Heart left ventricle (tissue), 16 donors: Measurements from ENCODE around the gene IL25. TPM values are rescaled to one million over a fixed set of nuclear protein-coding genes. Genes with fewer than 3 reads are reported as not detected.

Source experiments
- ATAC-seq, 4 donors: fragments of 200-7000 bp; cut with Tn5 transposase; one replicate each; pipeline ENCODE4 v1.9.1; 2020 to 2022; ENCODE audit warnings: moderate library complexity in 4 of 4, mild to moderate bottlenecking in 3 of 4, moderate number of reproducible peaks in 1 of 4
- DNase-seq, 5 donors: peaks; one replicate each; pipeline ENCODE4 v3.0.0-alpha.2; 2020
- H3K27ac ChIP-seq, 12 donors: fragments of 200-600 bp; sonication (generic) in 4 of 12; one replicate each; pipeline versions ENCODE4 v1.5.0 to v1.8.0; 2016 to 2022; ENCODE audit warnings: mild to moderate bottlenecking in 2 of 12
- H3K27me3 ChIP-seq, 9 donors: fragments of 200-600 bp; sonication (generic) in 2 of 9; one replicate each; pipeline versions ENCODE4 v1.5.1 to v1.8.0; 2016 to 2022; ENCODE audit warnings: mild to moderate bottlenecking in 3 of 9
- H3K36me3 ChIP-seq, 9 donors: fragments of 200-600 bp; sonication (generic) in 2 of 9; one replicate each; pipeline versions ENCODE4 v1.5.0 to v1.8.0; 2018 to 2022; ENCODE audit warnings: mild to moderate bottlenecking in 2 of 9
- H3K4me1 ChIP-seq, 12 donors: fragments of 200-600 bp; sonication (generic) in 4 of 12; one replicate each; pipeline versions ENCODE4 v1.5.0 to v1.8.0; 2016 to 2022; ENCODE audit warnings: mild to moderate bottlenecking in 3 of 12
- H3K4me3 ChIP-seq, 12 donors: fragments of 200-600 bp; sonication (generic) in 4 of 12; one replicate each; pipeline versions ENCODE4 v1.5.0 to v1.8.0; 2017 to 2022; ENCODE audit warnings: mild to moderate bottlenecking in 9 of 12, moderate library complexity in 4 of 12
- H3K9me3 ChIP-seq, 12 donors: fragments of 200-600 bp; sonication (generic) in 4 of 12; one replicate each; pipeline versions ENCODE4 v1.5.0 to v1.8.0; 2016 to 2022; ENCODE audit warnings: mild to moderate bottlenecking in 1 of 12
- POLR2A ChIP-seq, 2 donors: fragments of 450-650 bp; IDR thresholded peaks; one replicate each; pipeline ENCODE4 v1.6.1; 2017; ENCODE audit warnings: antibody characterized with exemption in 2 of 2, mild to moderate bottlenecking in 2 of 2, moderate library complexity in 2 of 2
- WGBS, 4 donors: extraction: QIAGEN DNeasy Blood & Tissue Kit in 2 of 4; methylation state at CpG; one replicate each; pipeline versions ENCODE4 v1.1.5 to v1.1.7; 2013 to 2018; 5-methylcytosine and 5-hydroxymethylcytosine counted together
- intact Hi-C, 10 donors: fragments of 100-400 bp; cut with DNase I; formaldehyde crosslinking; loops; one replicate each; pipeline versions ENCODE4 v1.11.1 to v1.14.2; 2022
- polyA plus RNA-seq, 2 donors: library from polyadenylated mRNA; stranded (reverse); fragments of 200-250 nt; gene quantifications; one replicate each; pipeline ENCODE4 v1.2.3, GENCODE V29; 2013
- total RNA-seq, 9 donors: library from RNA; depleted of rRNA in 2 of 9; stranded (reverse); fragments of >200 nt in 2 of 9; fragmentation: NEBNext Ultra II Directional in 3 of 9; extraction: Animal tissue kit (Norgen Biotek cat#: 25700) in 3 of 9; gene quantifications; one replicate each; pipeline versions ENCODE4 v1.1.0 to v1.2.4, GENCODE V29; 2016 to 2023
- TF ChIP-seq, protein P1 (sequence below), 12 donors: fragments of 200-600 bp; sonication (generic) in 4 of 12; IDR thresholded peaks; one replicate each; pipeline versions ENCODE4 v1.5.0 to v1.8.0; 2018 to 2022; ENCODE audit warnings: antibody characterized with exemption in 12 of 12, mild to moderate bottlenecking in 5 of 12
- donor health status: ischemic (EF 13 %, LVEDD 7.1; RV severe dilation, severe dysfunction).
- donor health status: healthy with polysubstance abuse.
- donor health status: DM: no; HTN: yes; CAD: no.
- donor health status: DM: no; HTN: no; CAD: no.
- donor health status: ischemic (EF 25% LVEDD 6.9; RV normal size, moderate dysfunction).
- donor health status: ischemic (EF 25% LVEDD 5.7; RV mildly dilated, moderate dysfunction).
- donor health status: healthy.
- donor health status: DM: yes; HTN: yes; CAD: no.
- donor health status: ischemic (EF 35%, LVEDD 5.7; RV mildly dilated, moderate dysfunction).
- donor health status: nonischemic (EF 11% LVEDD 7.7; RV severe dilation, severe dysfunction).
- donor health status: DM: yes; HTN: yes; CAD: no.
- donor health status: PGD.
- donor health status: ischemic (EF 29% LVEDD 5.4; RV normal size, mild dysfunction).
- donor health status: nonischemic (EF 23%, LVEDD 6.1; RV moderate dilation, normal function).

The IL25 gene
- total and polyA plus RNA-seq, 11 donors, result 0.29 TPM; not detected in 10

GRCh38 chr14:23339506-23340268 is 32.9 kb upstream of the IL25 start:
- no peak for DNase-seq
- Histone ChIP-seq H3K9me3 (peaks cover 0 to 9% (median 0%) of the 10 kb centered on the region in 12 donors), H3K4me3 (no peak overlapping the region), H3K36me3 (no peaks in the 10 kb centered on the region), H3K27ac (no peak overlapping the region), H3K4me1 (no peaks in the 10 kb centered on the region), H3K27me3 (no peaks in the 10 kb centered on the region)
- intact Hi-C loops, result loop anchor here in 2 of 10 donors (5.0 kb wide), 1 partner anchor 33 kb away; the partner anchor contains the start of gene IL25 (in 2 of the 2)
- TF ChIP-seq POLR2A (IDR thresholded peaks at IDR 0.05), result no peak
- TF ChIP-seq, protein P1, sequence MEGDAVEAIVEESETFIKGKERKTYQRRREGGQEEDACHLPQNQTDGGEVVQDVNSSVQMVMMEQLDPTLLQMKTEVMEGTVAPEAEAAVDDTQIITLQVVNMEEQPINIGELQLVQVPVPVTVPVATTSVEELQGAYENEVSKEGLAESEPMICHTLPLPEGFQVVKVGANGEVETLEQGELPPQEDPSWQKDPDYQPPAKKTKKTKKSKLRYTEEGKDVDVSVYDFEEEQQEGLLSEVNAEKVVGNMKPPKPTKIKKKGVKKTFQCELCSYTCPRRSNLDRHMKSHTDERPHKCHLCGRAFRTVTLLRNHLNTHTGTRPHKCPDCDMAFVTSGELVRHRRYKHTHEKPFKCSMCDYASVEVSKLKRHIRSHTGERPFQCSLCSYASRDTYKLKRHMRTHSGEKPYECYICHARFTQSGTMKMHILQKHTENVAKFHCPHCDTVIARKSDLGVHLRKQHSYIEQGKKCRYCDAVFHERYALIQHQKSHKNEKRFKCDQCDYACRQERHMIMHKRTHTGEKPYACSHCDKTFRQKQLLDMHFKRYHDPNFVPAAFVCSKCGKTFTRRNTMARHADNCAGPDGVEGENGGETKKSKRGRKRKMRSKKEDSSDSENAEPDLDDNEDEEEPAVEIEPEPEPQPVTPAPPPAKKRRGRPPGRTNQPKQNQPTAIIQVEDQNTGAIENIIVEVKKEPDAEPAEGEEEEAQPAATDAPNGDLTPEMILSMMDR (IDR thresholded peaks at IDR 0.05), result no peak
- no peak for ATAC-seq
- 76 to 88% (median 82%) methylated on average over 1 of the region's 1 CpG for WGBS, 4 donors

- Histone ChIP-seq H3K4me1 (peaks cover 0 to 9% (median 0%) of the 10 kb centered on the region in 12 donors), H3K27ac (no peak overlapping the region), H3K27me3 (no peaks in the 10 kb centered on the region), H3K9me3 (peaks cover 0 to 7% (median 0%) of the 10 kb centered on the region in 12 donors), H3K36me3 (no peaks in the 10 kb centered on the region), H3K4me3 (no peak overlapping the region)
- no peak for DNase-seq
- WGBS, 4 donors, result 64 to 72% (median 66%) methylated on average over 3 of the region's 3 CpGs
- TF ChIP-seq POLR2A (IDR thresholded peaks at IDR 0.05), result no peak
- TF ChIP-seq, protein P1 (IDR thresholded peaks at IDR 0.05), result no peak
- intact Hi-C loops, result no loop called here
- no peak for ATAC-seq
Measured at GRCh38 chr14:23344481-23344880, 28.1 kb upstream of the IL25 start.

DNA sequence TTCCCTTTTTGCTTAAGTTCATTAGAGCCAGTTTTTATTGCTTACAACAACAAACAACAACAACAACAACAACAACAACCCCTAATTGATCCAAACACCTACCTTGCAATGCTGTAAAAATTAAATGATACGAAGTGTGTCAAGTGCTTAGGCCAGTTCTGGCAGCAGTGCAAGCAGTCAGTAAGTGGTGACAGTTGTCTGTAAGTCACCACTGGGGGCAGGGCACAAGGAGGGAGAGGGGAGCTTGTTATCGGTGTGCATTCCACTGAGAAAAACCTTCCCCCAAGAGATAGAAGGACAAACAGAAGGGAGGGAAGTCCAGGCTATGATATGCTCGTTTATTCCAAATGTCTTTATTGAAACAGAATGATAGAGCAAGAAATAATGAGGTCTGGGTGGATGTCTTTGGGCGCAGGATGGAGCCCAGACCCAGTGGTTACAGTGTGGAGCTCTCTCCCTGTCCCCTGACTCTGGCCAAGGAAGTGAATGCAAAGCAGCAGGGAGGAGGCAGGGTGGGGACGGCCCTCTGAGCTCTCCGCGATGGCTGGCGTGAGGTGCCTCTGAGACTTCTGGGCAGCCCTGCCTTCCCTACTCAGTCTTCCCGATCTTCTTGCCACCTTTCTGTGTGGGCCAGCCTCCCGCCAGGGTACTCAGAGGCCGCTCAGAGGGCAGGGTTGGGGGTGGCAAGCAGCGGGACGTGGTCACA is 26.5 kb upstream of the IL25 start:
- DNase-seq (no peak), ATAC-seq (peak in 3 of 4 donors; percentile 48 to 54 (median 49))
- Histone ChIP-seq H3K4me3 (no peak overlapping the region), H3K9me3 (no peaks in the 10 kb centered on the region), H3K27ac (peak overlapping the region in 1 of 12 donors; percentile 24), H3K27me3 (peaks cover 0 to 8% (median 0%) of the 10 kb centered on the region in 9 donors), H3K4me1 (peaks cover 0 to 9% (median 0%) of the 10 kb centered on the region in 12 donors), H3K36me3 (no peaks in the 10 kb centered on the region)
- TF ChIP-seq POLR2A (IDR thresholded peaks at IDR 0.05), result no peak
- TF ChIP-seq, protein P1 (IDR thresholded peaks at IDR 0.05), result no peak
- 58 to 61% (median 61%) methylated on average over 12 to 13 of the region's 13 CpGs for WGBS, 4 donors
- intact Hi-C loops, result no loop called here
